Effector memory CD8-positive, alpha-beta T cell (primary cell): ENCODE measurements around the gene CCDC92B.

Experiments
- ATAC-seq: fragments of 150-1000 bp; cut with Tn5 transposase; replicated peaks from 2 replicates; pipeline ENCODE4 v1.10.0; 2021; ENCODE audit warnings: mild to moderate bottlenecking, moderate library complexity
- DNase-seq, 3 experiments: peaks; one replicate each; pipeline ENCODE4 v3.0.0; 2021
- H3K27ac Mint-ChIP-seq, 2 donors: one replicate each; pipeline ENCODE4 v1.8.0; 2022; ENCODE audit warnings: mild to moderate bottlenecking in 2 of 2, mixed read lengths in 2 of 2, moderate library complexity in 2 of 2
- H3K27me3 Mint-ChIP-seq, 2 donors: one replicate each; pipeline ENCODE4 v1.8.0; 2022; ENCODE audit warnings: mixed read lengths in 2 of 2
- H3K36me3 Mint-ChIP-seq: one replicate; pipeline ENCODE4 v1.8.0; 2022; ENCODE audit warnings: mild to moderate bottlenecking, moderate library complexity, mixed read lengths; ENCODE audit not compliant: insufficient read depth
- H3K4me1 Mint-ChIP-seq, 2 donors: one replicate each; pipeline ENCODE4 v1.8.0; 2022; ENCODE audit warnings: low read depth in 2 of 2, mixed read lengths in 2 of 2
- H3K4me3 Mint-ChIP-seq, 2 donors: one replicate each; pipeline ENCODE4 v1.8.0; 2022; ENCODE audit warnings: mild to moderate bottlenecking in 2 of 2, mixed read lengths in 2 of 2, moderate library complexity in 2 of 2
- H3K9me3 Mint-ChIP-seq, 2 donors: one replicate each; pipeline ENCODE4 v1.8.0; 2022; ENCODE audit warnings: mixed read lengths in 2 of 2

CCDC92B gene

GRCh38 chr17:2710071-2710802 lies 39.2 kb downstream of the CCDC92B start:
- ATAC-seq (no peak), DNase-seq (no peak)
- Mint-ChIP-seq H3K4me1 (peaks cover 39 to 42% of the 10 kb centered on the region in 2 donors), H3K36me3 (peaks cover 31% of the 10 kb centered on the region), H3K4me3 (peak overlapping the region; percentile 83 to 84), H3K27ac (peak overlapping the region; percentile 73 to 87), H3K27me3 (no peaks in the 10 kb centered on the region), H3K9me3 (no peaks in the 10 kb centered on the region)

- no peak for ATAC-seq
- Mint-ChIP-seq H3K4me3 (peak overlapping the region; percentile 83 to 84), H3K27ac (peak overlapping the region; percentile 73 to 87), H3K27me3 (no peaks in the 10 kb centered on the region), H3K36me3 (peaks cover 36% of the 10 kb centered on the region), H3K4me1 (peaks cover 42 to 47% of the 10 kb centered on the region in 2 donors), H3K9me3 (no peaks in the 10 kb centered on the region)
- no peak for DNase-seq
Measured at GRCh38 chr17:2709183-2709661, 40.2 kb downstream of the CCDC92B start.

- H3K27ac Mint-ChIP-seq = peak overlapping the region; percentile 73 to 80
- H3K4me3 Mint-ChIP-seq = peak overlapping the region; percentile 83 to 84
- DNase-seq (no peak), ATAC-seq (no peak)
- no peaks in the 10 kb centered on the region for H3K27me3 Mint-ChIP-seq
- H3K9me3 Mint-ChIP-seq = no peaks in the 10 kb centered on the region
- H3K36me3 Mint-ChIP-seq = peaks cover 41% of the 10 kb centered on the region
- peaks cover 42 to 47% of the 10 kb centered on the region in 2 donors for H3K4me1 Mint-ChIP-seq
Measured at GRCh38 chr17:2708585-2709182, 40.8 kb downstream of the CCDC92B start.

- ATAC-seq (no peak), DNase-seq (no peak)
- no peaks in the 10 kb centered on the region for H3K9me3 Mint-ChIP-seq
- peak overlapping the region; percentile 25 to 80 for H3K27ac Mint-ChIP-seq
- H3K4me3 Mint-ChIP-seq = peak overlapping the region; percentile 25 to 26
- H3K27me3 Mint-ChIP-seq = no peaks in the 10 kb centered on the region
- H3K4me1 Mint-ChIP-seq = peaks cover 42 to 47% of the 10 kb centered on the region in 2 donors
- peaks cover 47% of the 10 kb centered on the region for H3K36me3 Mint-ChIP-seq
Measured at GRCh38 chr17:2707721-2708584, 41.5 kb downstream of the CCDC92B start.

GRCh38 chr17:2706911-2707510 lies 42.4 kb downstream of the CCDC92B start:
- H3K9me3 Mint-ChIP-seq = no peaks in the 10 kb centered on the region
- no peaks in the 10 kb centered on the region for H3K27me3 Mint-ChIP-seq
- no peak overlapping the region for H3K4me3 Mint-ChIP-seq
- no peak for DNase-seq
- H3K27ac Mint-ChIP-seq = peak overlapping the region in 1 of 2 donors; percentile 68
- H3K36me3 Mint-ChIP-seq = peaks cover 45% of the 10 kb centered on the region
- H3K4me1 Mint-ChIP-seq = peaks cover 36 to 47% of the 10 kb centered on the region in 2 donors
- ATAC-seq = no peak

GRCh38 chr17:2705888-2706795 lies 43.3 kb downstream of the CCDC92B start:
- Mint-ChIP-seq H3K27me3 (no peaks in the 10 kb centered on the region), H3K9me3 (no peaks in the 10 kb centered on the region), H3K36me3 (peaks cover 43% of the 10 kb centered on the region), H3K4me3 (no peak overlapping the region), H3K4me1 (peaks cover 34 to 45% of the 10 kb centered on the region in 2 donors), H3K27ac (peak overlapping the region; percentile 68 to 86)
- DNase-seq = no peak
- ATAC-seq = no peak

- Mint-ChIP-seq H3K27me3 (no peaks in the 10 kb centered on the region), H3K4me3 (peak overlapping the region in 1 of 2 donors; percentile 13), H3K4me1 (peaks cover 29 to 40% of the 10 kb centered on the region in 2 donors), H3K27ac (peak overlapping the region; percentile 18 to 86), H3K36me3 (peaks cover 39% of the 10 kb centered on the region), H3K9me3 (no peaks in the 10 kb centered on the region)
- ATAC-seq (no peak), DNase-seq (no peak)
Measured at GRCh38 chr17:2705263-2705662, 44.2 kb downstream of the CCDC92B start.

- no peak for ATAC-seq
- DNase-seq = no peak
- Mint-ChIP-seq H3K27me3 (no peaks in the 10 kb centered on the region), H3K4me3 (peak overlapping the region in 1 of 2 donors; percentile 13), H3K27ac (peak overlapping the region; percentile 18 to 86), H3K9me3 (no peaks in the 10 kb centered on the region), H3K36me3 (peaks cover 38% of the 10 kb centered on the region), H3K4me1 (peaks cover 25 to 36% of the 10 kb centered on the region in 2 donors)
Measured at GRCh38 chr17:2704890-2705248, 44.6 kb downstream of the CCDC92B start.

- Mint-ChIP-seq H3K4me1 (peaks cover 19 to 30% of the 10 kb centered on the region in 2 donors), H3K27ac (peak overlapping the region; percentile 18 to 86), H3K36me3 (peaks cover 38% of the 10 kb centered on the region), H3K9me3 (no peaks in the 10 kb centered on the region), H3K4me3 (no peak overlapping the region), H3K27me3 (no peaks in the 10 kb centered on the region)
- DNase-seq (no peak), ATAC-seq (no peak)
Measured at GRCh38 chr17:2704031-2704889, 45.2 kb downstream of the CCDC92B start.

GRCh38 chr17:2703606-2704005 lies 45.8 kb downstream of the CCDC92B start:
- ATAC-seq (no peak), DNase-seq (no peak)
- Mint-ChIP-seq H3K4me1 (peaks cover 15 to 24% of the 10 kb centered on the region in 2 donors), H3K27ac (peak overlapping the region in 1 of 2 donors; percentile 32), H3K36me3 (peaks cover 37% of the 10 kb centered on the region), H3K9me3 (no peaks in the 10 kb centered on the region), H3K4me3 (no peak overlapping the region), H3K27me3 (no peaks in the 10 kb centered on the region)

GRCh38 chr17:2703181-2703580 lies 46.3 kb downstream of the CCDC92B start:
- H3K9me3 Mint-ChIP-seq = no peaks in the 10 kb centered on the region
- no peak for ATAC-seq
- peaks cover 12 to 21% of the 10 kb centered on the region in 2 donors for H3K4me1 Mint-ChIP-seq
- peaks cover 41% of the 10 kb centered on the region for H3K36me3 Mint-ChIP-seq
- no peak for DNase-seq
- H3K4me3 Mint-ChIP-seq = peak overlapping the region in 1 of 2 donors; percentile 37
- peak overlapping the region in 1 of 2 donors; percentile 32 for H3K27ac Mint-ChIP-seq
- no peaks in the 10 kb centered on the region for H3K27me3 Mint-ChIP-seq
